HUDEP-2 (cell line): ENCODE measurements around the gene FOXR1.
A peak's percentile ranks its signal among the peaks of the same experiment; 100 is the strongest.
"Not testable (repeated sequence)": the region's sequence is repeated elsewhere in the genome, so short reads cannot be mapped to it uniquely, and the experiment has no call there.

Experiments
- DNase-seq, 76 experiments: peaks; one replicate each; lab custom pipeline; 2025; ENCODE audit not compliant: unreplicated experiment in 76 of 76; lab: John Stamatoyannopoulos, UW

FOXR1 gene

DNA sequence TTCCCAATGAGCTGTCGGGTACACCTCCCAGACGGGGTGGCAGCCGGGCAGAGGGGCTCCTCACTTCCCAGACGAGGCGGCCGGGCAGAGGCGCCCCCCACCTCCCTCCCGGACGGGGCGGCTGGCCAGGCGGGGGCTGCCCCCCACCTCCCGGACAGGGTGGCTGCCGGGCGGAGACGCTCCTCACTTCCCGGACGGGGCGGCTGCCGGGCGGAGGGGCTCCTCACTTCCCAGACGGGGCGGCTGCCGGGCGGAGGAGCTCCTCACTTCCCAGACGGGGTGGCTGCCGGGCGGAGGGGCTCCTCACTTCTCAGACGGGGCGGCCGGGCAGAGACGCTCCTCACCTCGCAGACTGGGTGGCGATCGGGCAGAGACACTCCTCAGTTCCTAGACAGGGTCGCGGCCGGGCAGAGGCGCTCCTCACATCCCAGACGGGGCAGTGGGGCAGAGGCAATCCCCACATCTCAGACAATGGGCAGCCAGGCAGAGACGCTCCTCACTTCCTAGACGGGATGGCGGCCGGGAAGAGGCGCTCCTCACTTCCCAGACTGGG is 20.0 kb downstream of the FOXR1 start:
- not testable (repeated sequence) for DNase-seq

DNA sequence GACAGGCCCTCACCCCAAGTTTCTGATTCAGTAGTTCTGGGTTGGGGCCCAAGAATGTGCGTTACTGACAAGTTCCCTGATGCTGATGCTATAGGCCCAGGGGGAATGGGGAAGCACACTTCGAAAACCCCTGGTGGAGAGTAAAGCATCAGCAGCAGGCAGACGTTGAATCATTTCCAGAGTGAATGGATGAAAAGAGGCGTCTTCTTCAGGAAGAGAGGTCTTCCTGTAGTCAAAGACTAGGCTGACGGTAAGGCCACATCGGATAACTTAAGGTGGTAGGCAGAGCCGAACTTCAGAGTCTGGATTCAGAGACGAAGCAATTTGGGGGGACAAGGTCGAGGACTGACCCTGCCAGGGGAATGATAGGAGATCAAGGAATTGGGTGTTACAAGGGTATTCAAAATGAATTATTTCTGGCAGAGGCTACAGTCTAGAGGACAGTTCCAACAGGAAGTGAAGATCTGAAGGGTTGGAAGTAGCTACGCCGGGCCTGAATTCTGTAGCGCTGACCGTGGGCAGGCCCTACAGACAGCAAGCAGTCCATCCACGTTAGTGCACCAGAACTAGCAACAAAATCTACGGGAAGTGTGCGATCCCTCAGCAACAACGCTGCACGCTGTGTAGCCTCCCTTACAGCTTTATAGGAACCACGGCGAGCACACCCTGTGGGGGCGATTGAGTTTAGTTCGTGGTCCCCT is 25.5 kb downstream of the FOXR1 start:
- peak in 11 of 76 experiments; percentile 3 to 47 (median 16) for DNase-seq

GRCh38 chr11:118997627-118998387 is 26.2 kb downstream of the FOXR1 start, which contains the start of gene CENATAC:
CENATAC (plus strand) TSS chr11:118998138; CDS start chr11:118998198, 60 bp downstream.
- peak in 75 of 76 experiments; percentile 48 to 95 (median 89) for DNase-seq

GRCh38 chr11:118998388-118998717 is 26.8 kb downstream of the FOXR1 start:
- DNase-seq: no peak

GRCh38 chr11:118998822-118999221 is 27.3 kb downstream of the FOXR1 start:
- DNase-seq: no peak

- peak in 2 of 76 experiments; percentile 6 to 18 for DNase-seq
Measured at GRCh38 chr11:119000906-119001305, 29.3 kb downstream of the FOXR1 start.

- DNase-seq: peak in 3 of 76 experiments; percentile 12 to 15 (median 14)
Measured at GRCh38 chr11:119006656-119007055, 35.1 kb downstream of the FOXR1 start.

- no peak for DNase-seq
Measured at GRCh38 chr11:119011476-119012053, 40.0 kb downstream of the FOXR1 start.

GRCh38 chr11:119012629-119013170 is 41.1 kb downstream of the FOXR1 start:
- DNase-seq: no peak

DNA sequence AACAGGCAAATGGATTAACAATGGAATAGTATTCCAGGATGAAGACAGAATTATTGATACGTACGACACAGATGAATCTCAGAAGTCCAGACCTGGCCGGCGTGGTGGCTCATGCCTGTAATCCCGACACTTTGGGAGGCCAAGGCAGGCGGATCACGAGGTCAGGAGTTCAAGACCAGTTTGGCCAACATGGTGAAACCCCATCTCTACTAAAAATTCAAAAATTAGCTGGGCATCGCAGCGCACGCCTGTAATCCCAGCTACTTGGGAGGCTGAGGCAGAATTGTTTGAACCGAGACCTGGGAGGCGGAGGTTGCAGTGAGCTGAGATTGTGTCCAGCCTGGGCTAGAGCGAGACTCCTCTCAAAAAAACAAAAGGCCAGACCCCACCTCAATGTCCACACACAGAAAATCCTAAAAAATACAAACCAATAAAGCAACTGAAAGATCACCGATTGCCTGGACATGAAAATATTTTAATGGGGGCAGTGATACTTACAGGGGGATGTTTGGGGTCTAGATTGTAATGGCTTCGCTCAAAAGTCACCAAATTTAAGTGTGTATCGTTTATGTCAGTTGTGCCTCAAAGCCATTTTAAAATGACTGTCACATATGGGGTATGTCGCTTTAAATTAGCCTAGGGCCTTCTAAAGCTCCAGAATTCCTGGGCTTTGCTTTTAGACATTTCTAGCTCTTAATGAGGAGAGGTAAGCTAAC is 42.8 kb downstream of the FOXR1 start:
- no peak for DNase-seq

DNA sequence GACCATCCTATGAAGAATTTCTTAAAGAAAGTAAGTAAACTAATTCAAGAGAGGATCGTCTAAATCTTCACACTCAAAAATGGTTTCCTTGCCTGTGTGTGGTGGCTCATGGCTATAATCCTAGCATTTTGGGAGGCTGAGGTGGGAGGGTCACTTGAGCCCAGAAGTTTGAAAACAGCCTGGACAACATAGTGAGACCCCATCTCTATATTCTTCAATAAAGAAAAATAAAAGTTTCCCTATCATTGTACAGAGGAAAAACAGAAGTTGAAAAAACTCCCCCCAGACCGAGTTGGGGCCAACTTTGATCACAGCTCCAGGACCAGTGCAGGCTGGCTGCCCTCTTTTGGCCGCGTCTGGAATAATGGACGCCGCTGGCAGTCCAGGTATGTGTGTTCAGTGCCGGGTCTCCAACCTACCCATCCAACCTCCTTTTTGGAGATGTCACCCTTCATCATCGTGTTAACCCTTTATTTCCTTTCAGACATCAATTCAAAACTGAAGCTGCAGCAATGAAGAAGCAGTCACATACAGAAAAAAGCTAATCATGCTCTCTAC is 43.6 kb downstream of the FOXR1 start:
- peak in 1 of 76 experiments; percentile 7 for DNase-seq

- DNase-seq: no peak
Measured at GRCh38 chr11:119016216-119017009, 44.9 kb downstream of the FOXR1 start.

DNA sequence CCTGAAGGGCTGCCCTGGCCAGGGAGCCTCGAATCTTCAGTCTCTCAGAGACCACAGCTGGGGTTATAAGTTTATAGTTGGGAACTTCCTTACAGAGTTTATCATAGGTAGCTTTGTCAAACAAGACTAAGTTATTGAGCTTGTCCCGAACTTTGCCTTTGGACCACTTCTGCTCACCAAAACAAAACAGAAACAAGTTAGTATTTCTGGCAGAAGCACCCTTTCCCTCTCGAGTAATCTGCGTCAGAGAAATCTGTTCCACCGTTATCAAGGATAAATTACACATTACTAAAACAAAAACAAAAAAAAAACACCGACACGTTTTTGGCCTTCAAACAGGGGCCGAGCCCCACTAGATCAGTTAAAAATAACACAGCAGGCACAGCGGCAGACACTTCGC is 45.8 kb downstream of the FOXR1 start:
- DNase-seq: not testable (repeated sequence)

GRCh38 chr11:119018074-119018938 is 46.7 kb downstream of the FOXR1 start, which contains the start of the genes RPS25 and TRAPPC4:
RPS25 (minus strand) TSS chr11:119018343; CDS start chr11:119018284, 59 bp downstream.
TRAPPC4 (plus strand) TSS chr11:119018766; CDS start chr11:119018796, 30 bp downstream.
- DNase-seq: peak in 75 of 76 experiments; percentile 54 to 96 (median 89)

- DNase-seq: no peak
Measured at GRCh38 chr11:119019996-119020395, 48.4 kb downstream of the FOXR1 start.

DNA sequence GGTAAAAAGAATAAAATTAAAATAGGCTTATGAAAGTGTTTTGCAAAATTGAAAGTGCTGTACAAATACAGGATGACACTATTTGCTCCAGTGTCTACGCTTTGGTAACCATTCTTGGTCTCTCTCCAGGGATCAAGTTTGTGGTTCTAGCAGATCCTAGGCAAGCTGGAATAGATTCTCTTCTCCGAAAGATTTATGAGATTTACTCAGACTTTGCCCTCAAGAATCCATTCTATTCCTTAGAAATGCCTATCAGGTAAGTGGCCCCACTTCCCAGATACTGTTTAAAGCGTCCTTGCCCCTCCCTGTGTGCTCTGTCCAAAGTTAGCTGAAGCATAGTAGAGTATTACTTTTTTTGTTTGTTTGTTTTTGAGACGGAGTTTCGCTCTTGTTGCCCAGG is 50.1 kb downstream of the FOXR1 start:
- no peak for DNase-seq

DNA sequence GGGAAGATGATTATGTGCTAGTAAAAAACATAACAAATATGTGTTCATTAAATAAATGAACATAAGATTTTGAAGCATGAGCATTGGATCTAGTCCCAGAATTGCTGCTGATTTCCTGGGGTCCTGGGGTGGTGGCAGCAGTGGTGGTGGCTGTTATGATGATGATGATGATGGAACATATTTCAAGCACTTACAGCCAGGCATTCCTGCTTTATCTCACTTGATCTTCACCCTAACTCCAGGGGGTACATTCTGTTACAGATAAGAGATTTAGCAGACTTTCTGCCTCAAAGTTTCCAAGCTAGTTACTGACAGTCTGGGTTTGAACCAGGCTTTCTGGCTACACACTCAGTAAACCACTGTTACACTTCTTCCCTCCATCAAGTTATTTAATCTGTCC is 52.2 kb downstream of the FOXR1 start:
- peak in 2 of 76 experiments; percentile 17 to 20 for DNase-seq
